Astrocyte of the hippocampus (primary cell): ENCODE results near the gene SOX14.

ENCODE experiments used
- DNase-seq: peaks from one replicate; pipeline ENCODE4 v3.0.0; 2011; ENCODE audit warnings: low read depth, low spot score

Gene SOX14

GRCh38 chr3:137764001-137764433 is at the start of gene SOX14:
SOX14 (plus strand) TSS chr3:137764315; CDS start chr3:137764785, 470 bp downstream.
- DNase-seq: no peak

- DNase-seq: no peak
Measured at GRCh38 chr3:137714551-137714950, 49.6 kb upstream of the SOX14 start.

- DNase-seq: no peak
Measured at GRCh38 chr3:137724240-137724639, 39.9 kb upstream of the SOX14 start.

- DNase-seq: no peak
Measured at GRCh38 chr3:137737208-137737607, 26.9 kb upstream of the SOX14 start.

- no peak for DNase-seq
Measured at GRCh38 chr3:137738710-137739109, 25.4 kb upstream of the SOX14 start.

GRCh38 chr3:137743608-137744007 is 20.5 kb upstream of the SOX14 start:
- DNase-seq: no peak

GRCh38 chr3:137746808-137747207 is 17.3 kb upstream of the SOX14 start:
- DNase-seq: no peak

GRCh38 chr3:137759505-137759904 is 4.6 kb upstream of the SOX14 start:
- no peak for DNase-seq

- DNase-seq: no peak
Measured at GRCh38 chr3:137760341-137761098, 3.6 kb upstream of the SOX14 start.

- DNase-seq: no peak
Measured at GRCh38 chr3:137761099-137761562, 3.0 kb upstream of the SOX14 start.

- no peak for DNase-seq
Measured at GRCh38 chr3:137761563-137762503, 2.3 kb upstream of the SOX14 start.

GRCh38 chr3:137762674-137763593 is 1.2 kb upstream of the SOX14 start:
- no peak for DNase-seq

- DNase-seq: no peak
Measured at GRCh38 chr3:137763594-137763938, 549 bp upstream of the SOX14 start.

GRCh38 chr3:137764563-137765309 is 621 bp downstream of the SOX14 start:
- DNase-seq: no peak

- no peak for DNase-seq
Measured at GRCh38 chr3:137765310-137766033, 1.4 kb downstream of the SOX14 start.

- DNase-seq: no peak
Measured at GRCh38 chr3:137766041-137766875, 2.1 kb downstream of the SOX14 start.

- DNase-seq: no peak
Measured at GRCh38 chr3:137766876-137767537, 2.9 kb downstream of the SOX14 start.

GRCh38 chr3:137767538-137768360 is 3.6 kb downstream of the SOX14 start:
- no peak for DNase-seq
